ENCODE measurements around the gene FLNB. TPM values are rescaled to one million over a fixed set of nuclear protein-coding genes. Genes with fewer than 3 reads are reported as not detected.

Gene FLNB, protein sequence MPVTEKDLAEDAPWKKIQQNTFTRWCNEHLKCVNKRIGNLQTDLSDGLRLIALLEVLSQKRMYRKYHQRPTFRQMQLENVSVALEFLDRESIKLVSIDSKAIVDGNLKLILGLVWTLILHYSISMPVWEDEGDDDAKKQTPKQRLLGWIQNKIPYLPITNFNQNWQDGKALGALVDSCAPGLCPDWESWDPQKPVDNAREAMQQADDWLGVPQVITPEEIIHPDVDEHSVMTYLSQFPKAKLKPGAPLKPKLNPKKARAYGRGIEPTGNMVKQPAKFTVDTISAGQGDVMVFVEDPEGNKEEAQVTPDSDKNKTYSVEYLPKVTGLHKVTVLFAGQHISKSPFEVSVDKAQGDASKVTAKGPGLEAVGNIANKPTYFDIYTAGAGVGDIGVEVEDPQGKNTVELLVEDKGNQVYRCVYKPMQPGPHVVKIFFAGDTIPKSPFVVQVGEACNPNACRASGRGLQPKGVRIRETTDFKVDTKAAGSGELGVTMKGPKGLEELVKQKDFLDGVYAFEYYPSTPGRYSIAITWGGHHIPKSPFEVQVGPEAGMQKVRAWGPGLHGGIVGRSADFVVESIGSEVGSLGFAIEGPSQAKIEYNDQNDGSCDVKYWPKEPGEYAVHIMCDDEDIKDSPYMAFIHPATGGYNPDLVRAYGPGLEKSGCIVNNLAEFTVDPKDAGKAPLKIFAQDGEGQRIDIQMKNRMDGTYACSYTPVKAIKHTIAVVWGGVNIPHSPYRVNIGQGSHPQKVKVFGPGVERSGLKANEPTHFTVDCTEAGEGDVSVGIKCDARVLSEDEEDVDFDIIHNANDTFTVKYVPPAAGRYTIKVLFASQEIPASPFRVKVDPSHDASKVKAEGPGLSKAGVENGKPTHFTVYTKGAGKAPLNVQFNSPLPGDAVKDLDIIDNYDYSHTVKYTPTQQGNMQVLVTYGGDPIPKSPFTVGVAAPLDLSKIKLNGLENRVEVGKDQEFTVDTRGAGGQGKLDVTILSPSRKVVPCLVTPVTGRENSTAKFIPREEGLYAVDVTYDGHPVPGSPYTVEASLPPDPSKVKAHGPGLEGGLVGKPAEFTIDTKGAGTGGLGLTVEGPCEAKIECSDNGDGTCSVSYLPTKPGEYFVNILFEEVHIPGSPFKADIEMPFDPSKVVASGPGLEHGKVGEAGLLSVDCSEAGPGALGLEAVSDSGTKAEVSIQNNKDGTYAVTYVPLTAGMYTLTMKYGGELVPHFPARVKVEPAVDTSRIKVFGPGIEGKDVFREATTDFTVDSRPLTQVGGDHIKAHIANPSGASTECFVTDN (N-terminal part only)
- 50.4 TPM for total RNA-seq

DNA sequence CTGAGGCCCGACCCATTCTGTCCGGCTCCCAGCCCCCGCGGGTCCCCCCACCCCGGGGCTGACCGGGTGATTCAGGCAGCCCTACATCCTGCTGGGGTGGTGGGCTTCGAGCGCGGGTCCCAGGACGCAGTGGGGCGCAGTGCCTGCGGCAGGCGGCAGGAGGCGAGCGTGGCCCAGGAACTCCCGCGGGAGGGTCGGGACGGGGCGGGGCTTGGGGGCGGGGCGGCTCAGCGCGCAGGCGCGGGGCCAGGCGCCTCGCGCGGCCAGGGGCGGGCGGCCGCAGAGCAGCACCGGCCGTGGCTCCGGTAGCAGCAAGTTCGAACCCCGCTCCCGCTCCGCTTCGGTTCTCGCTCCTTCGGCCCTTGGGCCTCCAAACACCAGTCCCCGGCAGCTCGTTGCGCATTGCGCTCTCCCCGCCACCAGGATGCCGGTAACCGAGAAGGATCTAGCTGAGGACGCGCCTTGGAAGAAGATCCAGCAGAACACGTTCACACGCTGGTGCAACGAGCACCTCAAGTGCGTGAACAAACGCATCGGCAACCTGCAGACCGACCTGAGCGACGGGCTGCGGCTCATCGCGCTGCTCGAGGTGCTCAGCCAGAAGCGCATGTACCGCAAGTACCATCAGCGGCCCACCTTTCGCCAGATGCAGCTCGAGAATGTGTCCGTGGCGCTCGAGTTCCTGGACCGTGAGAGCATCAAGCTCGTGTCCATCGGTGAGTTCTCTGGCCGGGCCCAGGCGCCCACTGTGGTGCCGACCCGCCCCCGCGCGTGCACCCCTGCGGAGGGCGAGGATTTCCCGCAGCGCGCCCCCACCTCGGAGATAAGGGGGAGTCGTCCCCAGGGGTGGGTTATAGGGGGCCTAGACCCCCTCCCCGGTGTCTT lies at the start of gene FLNB:
FLNB (plus strand) TSS at position 282 of the 885 bp plus-strand sequence; CDS start at position 425, 143 bp downstream.

DNA sequence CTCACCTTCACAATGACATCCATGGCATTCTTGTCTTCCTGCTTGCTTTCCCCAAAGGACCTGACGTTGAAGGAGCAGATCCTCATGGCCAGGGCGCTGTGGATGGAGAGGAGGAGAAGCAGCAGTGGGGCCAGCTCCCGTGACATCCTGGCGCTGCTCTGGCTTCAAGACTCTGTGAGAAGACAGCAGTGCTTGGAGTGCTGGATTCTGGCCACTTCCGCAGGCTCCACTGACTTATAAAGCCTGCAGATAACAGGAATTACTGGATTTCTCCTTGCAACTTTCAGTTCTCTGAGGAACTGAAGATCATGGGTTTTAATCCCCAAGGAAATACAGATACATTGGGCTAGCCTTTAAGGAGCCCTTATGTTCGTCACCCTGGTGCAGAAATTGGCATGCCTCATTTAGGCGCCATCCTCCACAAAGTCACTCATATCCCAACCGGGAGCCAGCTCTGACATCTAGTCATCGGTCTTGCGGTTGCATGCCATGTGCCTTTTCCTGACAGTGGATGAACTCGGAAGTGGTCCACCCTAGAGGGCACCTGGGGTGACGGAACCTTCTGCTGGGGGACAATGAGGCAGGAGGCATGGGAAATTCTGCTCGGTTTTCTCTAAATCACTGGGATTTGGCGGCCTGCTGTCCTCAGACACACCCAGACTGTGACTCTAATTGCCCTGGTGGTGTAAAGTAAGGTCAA lies 202.7 kb downstream of the FLNB start, which contains the start of gene DNASE1L3:
DNASE1L3 (minus strand) TSS at position 212 of the 700 bp plus-strand sequence; CDS start at position 146, 66 bp downstream.

Other genes with a start within 250 kb of the FLNB start
- not detected for gene DNASE1L3, start 202.6 kb downstream of the FLNB start, total RNA-seq
- 33.8 TPM for gene ABHD6, start 229.4 kb downstream of the FLNB start, total RNA-seq

Measured in parietal lobe (tissue), 1 donor.